GM19397 (cell line): Measurements from ENCODE around the gene ARHGAP12.
"Not testable (repeated sequence)": the region's sequence is repeated elsewhere in the genome, so short reads cannot be mapped to it uniquely, and the experiment has no call there.

Experiments used
- ATAC-seq: cut with Tn5 transposase; IDR thresholded peaks from one replicate; pipeline ENCODE4 v1.9.1; 2021; ENCODE audit warnings: mild to moderate bottlenecking, moderate library complexity; ENCODE audit not compliant: unreplicated experiment

The ARHGAP12 gene, protein sequence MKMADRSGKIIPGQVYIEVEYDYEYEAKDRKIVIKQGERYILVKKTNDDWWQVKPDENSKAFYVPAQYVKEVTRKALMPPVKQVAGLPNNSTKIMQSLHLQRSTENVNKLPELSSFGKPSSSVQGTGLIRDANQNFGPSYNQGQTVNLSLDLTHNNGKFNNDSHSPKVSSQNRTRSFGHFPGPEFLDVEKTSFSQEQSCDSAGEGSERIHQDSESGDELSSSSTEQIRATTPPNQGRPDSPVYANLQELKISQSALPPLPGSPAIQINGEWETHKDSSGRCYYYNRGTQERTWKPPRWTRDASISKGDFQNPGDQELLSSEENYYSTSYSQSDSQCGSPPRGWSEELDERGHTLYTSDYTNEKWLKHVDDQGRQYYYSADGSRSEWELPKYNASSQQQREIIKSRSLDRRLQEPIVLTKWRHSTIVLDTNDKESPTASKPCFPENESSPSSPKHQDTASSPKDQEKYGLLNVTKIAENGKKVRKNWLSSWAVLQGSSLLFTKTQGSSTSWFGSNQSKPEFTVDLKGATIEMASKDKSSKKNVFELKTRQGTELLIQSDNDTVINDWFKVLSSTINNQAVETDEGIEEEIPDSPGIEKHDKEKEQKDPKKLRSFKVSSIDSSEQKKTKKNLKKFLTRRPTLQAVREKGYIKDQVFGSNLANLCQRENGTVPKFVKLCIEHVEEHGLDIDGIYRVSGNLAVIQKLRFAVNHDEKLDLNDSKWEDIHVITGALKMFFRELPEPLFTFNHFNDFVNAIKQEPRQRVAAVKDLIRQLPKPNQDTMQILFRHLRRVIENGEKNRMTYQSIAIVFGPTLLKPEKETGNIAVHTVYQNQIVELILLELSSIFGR

DNA sequence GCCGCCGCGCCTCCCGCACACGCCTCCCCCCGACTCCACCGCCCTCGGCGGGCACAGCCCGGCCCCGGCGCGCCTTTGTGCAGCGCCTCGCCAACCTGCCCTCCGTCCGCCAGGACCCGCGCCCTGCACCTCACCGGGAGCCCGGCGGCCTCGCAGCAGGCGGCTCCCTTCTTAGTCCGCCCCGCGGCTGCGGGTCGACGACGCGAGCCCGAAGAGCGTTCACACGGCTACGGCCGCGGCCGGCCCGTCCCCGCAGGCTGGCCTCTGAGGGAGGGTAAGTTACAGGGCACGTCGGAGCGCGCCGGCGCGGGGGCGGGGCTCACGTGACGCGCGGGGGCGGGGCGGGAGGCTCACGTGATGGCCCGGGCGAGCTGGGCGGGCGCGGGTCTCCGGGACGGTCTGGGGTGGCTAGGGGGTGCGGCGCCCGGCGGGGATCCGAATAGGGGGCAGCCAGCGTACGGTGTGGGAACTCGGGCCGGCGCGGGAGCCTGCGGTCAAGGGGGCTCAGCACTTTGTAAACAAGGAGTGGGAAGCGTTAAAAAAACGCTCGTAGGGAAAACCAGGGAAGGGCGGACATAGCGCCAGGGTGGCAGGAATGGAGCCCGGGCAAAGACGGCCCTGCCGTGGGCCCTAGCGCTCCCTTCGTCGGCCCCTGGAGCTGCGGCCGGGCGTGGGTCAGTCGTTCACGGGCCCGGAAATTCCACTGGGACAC, at the start of gene ARHGAP12:
Gene ARHGAP12, minus strand, starts transcription at position 283 of the 712 bp plus-strand sequence. CDS start 19,976 bp downstream, outside the sequence.
- peak; percentile 84 for ATAC-seq

DNA sequence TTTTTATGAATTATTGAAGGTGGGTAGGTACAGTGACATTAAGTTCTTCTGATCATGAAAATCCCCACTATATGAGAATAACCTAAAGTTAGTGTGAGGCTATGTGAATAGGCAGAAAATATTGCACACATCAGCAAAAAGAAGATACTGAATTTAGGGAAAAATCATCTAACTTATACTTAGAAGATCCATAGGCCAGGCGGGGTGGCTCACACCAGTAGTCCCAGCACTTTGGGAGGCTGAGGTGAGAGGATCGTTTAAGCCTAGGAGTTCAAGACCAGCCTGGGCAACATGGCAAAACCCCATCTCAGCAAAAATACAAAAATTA, 49.5 kb upstream of the ARHGAP12 start:
- ATAC-seq, result no peak

DNA sequence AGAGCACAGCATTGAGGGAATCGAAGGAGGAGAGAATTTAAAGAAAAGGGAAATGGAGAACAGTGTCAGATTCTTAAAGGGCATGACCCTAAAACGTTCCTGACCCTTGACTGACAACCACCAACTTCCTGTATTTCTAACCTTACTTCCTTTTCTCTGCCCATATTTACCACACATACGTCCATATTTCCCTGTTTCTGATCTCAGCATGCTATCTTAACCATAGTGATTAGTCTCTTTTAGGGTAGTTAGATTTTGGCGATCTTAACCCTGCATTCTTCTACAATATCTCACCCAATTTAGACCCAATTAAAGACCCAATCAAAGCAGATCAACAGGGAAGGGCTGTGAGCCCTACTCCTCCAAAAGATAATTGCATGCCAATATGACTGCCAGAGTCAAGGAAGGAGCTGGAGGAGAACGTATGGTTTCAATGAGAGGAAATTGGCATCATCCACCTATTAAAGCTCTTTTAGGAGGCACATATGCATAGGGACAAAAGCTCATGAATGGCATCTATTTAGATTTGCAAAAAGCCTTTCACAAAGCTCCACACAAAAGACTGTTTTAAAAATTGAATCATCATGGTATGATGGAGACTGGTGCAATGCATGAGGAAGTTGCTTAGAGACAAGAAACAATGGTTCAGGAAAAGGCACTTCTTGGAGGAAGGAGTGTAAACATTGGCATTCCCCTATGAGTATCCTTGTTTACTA, 49.0 kb upstream of the ARHGAP12 start:
- ATAC-seq, result no peak

DNA sequence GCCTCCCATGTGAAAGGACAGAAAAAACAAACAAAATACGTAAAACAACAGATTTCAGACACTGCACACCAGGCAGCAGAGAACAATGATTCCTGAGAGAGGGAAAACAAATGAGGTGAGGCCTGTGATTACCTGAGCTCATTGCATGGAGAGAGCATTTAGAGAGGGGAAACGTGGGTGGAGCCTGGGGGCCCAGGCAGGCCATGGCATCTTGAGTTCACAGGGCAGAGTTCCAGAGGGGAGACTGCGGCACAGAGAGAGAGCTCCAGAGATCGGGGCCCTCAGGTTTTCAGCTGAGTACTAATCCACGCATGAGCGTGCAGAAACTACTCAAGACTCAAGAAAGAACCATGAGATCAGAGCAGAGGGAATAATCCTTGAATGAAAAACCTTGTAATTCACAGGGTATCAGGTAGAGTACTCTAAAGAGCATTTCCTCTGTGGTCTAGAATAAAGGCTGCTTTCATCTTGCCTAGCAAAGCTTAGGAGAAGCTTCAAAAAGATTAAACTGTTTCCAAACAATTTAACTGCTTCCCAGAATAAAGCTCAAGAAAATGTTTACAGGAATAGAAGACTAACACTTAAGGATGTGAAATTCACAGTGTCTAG, 46.6 kb upstream of the ARHGAP12 start:
- no peak for ATAC-seq

DNA sequence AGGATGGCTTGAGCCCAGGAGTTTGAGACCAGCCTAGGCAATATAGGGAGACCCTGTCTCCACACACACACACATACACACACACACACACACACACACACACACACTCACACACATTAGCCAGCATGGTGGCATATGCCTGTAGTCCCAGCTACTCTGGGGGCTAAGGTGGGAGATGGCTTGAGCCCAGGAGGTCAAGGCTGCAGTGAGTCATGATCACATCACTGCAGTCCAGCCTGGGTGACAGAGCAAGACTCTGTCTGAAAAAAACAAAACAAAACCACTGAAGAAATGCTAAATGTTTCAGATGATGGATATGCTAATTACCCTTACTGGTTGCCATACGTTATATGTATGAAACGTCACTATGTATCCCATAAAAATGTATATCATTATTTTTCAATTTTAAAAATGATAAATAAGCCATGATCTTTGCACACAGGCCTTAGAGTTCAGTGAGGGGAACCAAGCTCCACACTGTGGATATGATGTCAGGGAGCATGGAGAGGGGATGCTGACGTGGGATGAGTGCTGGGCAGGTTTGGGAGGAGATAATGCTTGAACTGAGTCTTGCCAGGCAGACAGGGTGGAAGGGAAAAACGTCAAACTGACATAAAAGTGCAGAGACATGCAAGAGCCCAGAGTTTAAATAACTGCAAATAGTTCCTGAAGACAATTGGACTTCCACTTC, 45.9 kb upstream of the ARHGAP12 start:
- no peak for ATAC-seq

DNA sequence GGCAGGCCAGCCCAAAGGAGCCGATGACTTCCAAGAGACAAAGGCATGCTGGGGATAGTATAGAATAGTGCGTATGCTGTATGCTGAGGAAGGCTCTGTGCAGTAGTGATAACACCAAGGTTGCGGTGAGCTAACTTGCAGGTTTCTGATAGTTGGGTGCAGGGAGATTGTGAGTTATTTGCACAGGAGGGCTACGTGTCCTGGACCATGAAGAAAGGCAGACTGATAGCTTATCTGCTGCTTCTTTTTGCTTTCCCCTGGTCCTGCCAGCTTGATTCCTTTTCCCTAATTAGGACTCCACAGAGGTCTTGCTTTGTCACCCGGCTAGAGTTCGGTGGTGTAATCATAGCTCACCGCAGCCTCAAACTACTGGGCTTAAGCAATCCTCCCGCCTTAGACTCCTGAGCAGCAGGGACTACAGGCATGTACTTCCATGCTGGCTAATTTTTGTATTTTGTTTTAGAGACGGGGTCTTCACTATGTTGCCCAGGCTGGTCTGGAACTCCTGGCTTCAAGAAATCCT, 43.9 kb upstream of the ARHGAP12 start:
- ATAC-seq, result no peak

DNA sequence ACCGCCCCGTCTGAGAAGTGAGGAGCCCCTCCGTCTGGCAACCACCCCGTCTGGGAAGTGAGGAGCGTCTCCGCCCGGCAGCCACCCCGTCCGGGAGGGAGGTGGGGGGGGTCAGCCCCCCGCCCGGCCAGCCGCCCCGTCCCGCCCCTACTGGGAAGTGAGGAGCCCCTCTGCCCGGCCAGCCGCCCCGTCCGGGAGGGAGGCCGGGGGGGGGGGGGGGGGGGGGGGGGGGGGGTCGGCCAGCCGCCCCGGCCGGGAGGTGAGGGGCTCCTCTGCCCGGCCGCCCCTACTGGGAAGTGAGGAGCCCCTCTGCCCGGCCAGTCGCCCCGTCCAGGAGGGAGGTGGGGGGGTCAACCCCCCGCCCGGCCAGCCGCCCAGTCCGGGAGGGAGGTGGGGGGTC, 41.2 kb upstream of the ARHGAP12 start:
- ATAC-seq, result not testable (repeated sequence)

DNA sequence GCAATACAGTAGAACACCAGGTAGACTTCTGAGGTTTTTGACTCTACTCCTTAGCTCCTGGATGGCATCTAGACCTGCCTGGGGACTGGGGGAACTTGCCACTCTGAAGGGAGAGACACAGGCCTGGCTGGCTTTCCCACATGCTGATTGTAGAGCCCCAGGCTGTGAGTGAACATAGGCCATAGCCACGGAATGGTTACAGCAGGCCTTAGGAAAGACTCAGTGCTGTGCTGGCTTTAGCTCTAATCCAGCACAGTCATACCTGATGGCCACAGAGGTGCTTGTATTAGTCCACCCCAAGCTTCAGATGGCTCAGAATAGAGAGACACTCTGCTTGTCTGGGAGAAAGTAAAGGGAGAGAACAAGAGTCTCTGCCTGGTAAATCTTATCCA, 35.0 kb upstream of the ARHGAP12 start:
- ATAC-seq, result no peak

DNA sequence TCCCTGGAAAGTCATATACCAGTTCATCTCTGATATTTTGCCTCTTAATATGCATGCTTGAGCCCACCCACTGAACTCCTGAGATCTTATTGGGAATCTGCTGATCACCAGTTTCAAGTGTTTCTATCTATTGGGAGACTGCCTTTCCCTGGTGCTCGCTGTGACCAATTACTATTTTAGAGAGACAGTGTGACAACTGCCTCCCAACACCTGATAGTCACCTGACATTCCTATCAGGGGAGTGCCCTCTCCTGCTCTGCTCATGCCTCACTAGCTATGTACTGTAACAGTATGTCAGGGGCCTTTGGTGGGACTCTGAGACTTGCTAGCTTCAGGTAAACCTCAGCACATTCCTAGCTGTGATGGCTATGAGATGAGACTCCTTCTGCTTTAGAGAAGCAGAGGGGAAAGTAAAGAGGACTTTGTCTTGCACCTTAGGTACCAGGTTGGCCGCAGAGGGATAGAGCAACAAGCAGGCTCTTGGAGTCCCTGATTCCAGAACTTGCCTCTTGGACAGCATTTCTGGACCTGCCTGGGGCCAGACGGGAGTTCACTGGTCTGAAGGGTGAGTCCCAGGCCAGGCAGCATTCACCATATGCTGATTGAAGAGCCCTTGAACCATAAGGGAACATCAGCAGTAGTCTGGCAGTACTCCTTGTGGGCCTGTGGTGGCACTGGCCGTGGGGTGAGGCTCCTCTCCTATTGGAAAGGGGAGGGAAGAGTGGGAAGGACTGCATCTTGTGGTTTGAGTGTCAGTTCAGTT, 34.4 kb upstream of the ARHGAP12 start:
- ATAC-seq, result no peak

DNA sequence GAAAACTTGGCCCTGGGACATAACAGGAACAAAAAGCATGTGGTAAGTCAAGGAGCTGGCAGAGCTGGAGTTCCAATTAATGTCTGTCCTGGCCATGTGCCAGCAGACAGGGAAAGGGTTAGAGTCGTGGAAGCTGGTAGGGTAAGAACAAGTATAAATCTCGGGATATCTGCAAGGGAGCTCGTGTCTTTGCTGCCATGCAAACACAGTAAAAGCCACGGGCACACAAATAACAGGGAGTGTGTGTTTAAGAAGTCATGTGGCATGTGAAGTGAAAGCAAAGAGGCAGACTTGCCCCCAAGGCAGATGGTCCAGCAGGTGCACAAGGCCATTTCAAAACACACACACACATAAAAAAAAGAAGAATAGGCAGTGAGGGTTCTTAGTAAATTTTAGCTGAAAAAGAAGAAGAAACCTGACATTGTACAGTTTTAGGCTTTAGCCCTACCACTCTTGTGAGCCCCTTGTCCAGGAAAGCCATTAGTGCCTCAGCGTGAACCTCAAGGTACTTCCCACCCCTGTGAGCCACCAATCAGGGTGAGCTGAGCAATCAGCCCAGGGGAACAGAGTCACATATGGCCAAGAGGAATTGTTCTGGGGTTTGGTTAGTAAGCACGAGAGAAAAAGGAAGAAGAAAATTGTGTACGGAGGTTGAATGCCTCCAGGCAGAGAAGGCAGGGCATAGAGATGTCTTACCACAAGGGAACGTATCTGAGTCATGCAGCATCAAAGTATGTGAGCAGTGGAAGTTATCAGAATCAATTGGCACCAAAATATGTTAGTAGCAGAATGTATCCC, 32.8 kb upstream of the ARHGAP12 start:
- ATAC-seq, result no peak

DNA sequence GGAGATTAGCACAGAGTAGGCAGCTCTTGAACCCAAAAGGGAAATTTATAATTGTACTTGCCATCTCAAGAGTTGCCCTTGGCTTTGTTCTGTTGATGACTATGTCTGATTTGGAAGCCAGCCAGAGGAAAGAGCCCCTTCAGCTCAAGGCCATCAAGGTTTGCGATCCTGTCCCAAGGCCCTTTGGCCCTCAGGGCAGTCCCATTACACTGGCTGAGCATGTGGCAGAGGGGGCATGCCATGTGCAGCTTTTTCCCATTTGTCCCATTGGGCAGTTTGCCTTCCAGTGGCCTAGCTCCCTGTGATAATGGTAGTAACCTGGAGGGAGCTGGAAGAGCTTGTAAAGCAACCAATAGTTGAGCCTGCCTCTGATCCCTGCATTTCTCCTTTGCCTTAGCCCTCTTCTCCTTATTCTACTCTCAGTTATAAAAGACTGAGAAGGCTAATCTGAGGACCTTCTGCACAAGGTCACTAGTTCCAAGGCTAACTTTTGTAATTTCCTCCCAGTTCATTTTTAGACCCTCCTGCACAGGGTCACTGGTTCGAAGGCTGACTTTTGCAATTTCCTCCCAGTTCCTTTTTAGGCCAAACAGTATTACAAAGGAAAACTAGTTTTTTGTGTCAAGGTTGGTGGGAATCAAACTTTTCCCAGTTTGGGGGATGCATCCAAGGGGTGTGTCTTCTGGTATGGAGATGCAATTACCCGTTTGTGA, 31.0 kb upstream of the ARHGAP12 start:
- ATAC-seq, result no peak

DNA sequence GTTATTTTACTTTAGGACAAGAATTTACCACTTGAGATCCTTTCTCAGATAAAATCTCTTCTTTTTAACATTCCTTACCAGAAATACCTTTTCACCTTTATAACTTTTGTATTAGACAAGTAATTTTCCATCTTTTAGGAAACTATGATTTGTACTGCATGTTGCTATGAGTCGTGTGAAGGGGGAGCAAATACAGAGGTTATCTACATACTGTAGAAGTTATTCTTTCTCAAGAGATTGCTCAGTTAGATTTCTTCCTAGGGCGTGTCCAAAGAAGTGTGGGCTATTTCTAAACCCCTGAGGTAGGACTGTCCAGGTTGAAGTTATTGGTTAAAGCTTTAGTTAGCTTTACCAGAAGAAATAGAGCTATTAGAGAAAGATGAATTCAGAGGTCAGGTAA, 30.2 kb upstream of the ARHGAP12 start:
- ATAC-seq, result no peak

DNA sequence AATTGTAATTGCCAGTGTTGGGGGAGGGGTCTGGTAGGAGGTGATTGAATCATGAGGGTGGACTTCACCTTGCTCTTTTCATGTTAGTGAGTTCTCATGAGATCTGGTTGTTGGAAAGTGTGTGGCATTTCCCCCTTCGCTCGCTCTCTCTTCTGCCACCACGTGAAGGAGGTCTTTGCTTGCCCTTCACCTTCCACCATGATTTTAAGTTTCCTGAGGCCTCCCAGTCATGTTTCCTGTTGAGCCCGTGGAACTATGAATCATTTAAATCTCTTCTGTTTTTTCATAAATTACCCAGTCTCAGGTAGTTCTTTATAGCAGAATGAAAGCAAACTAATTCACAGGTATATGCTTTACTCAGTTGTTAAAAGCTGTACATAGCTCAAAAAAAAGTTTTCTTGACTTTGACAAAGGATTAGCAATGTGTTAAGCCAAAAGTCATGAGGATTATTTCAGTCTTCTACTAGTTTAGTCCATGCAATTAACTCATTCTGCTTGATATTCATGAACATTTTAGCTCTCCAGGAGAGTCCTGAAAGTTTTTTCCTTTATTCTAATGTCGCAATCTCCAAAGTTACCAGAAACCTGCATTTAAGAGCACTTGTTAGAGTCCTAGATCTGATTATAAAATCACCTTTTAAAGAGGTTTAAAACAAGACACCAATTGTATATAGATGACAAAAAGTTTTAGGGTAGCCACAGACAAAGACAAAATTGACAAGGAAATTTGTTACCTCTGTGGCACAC, 27.7 kb upstream of the ARHGAP12 start:
- no peak for ATAC-seq

DNA sequence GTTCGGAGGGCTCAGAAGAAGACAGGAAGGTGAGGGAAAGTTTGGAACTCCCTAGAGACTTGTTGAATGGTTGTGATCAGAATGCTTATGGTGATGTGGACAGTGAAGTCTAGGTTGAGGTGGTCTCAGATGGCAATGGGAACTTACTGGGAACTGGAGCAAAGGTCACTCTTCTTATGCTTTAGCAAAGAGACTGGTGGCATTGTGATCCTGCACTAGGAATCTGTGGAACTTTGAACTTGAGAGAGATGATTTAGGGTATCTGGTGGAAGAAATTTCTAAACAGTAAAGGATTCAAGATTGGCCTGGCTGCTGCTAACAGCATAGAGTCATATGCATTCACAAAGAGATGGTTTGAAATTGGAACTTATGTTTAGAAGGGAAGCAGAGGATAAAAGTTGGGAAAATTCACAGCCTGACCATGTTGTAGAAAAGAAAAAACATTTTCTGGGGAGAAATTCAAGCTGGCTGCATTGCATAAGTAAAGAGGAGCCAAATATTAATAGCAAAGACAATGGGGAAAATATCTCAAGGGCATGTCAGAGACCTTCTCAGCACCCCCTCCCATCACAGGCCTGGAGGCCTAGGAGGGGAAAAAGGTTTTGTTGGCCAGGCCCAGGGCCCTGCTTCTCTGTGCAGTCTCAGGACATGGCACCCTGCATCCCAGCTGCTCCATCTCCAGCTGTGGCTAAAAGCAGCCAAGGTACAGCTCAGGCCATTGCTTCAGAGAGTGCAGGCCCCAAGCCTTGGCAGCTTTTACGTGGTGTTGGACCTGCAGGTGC, 26.0 kb upstream of the ARHGAP12 start:
- ATAC-seq, result no peak

DNA sequence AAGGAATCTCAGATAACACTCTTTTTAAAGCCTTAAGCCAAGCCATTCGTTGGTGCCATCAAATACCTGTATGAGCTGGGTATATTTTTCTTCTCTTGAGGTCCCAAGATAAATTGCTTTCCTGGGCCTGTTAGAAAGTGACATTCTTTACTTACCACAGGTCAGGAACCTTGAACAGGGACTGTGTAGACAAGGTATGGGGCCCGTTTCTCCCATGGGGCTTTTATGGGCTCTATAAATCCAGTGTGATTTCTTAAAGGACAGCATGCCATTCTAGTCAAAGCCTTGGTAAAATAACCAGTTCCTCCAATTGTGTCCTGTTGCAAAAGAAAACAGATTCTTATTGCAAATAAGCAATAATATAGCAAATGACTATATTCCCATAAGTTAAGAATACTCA, 24.8 kb upstream of the ARHGAP12 start:
- no peak for ATAC-seq

DNA sequence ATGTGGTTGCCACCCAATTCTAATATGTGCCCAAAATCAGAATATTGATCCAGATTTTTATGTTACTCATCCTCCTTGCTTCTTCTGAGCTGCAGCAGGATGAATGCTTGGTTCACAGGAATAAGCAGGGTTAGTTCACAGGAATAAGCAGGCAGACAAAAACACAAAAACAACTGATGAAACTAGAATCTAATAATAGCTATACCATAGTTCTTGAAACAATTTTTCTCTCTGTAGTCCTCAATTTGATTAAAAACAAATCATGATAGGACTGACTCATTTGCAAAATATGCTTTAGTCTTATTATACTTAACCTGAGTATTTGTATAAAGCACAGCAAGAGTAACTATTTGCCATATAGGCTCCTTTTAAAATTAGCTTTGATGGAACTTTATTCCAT, 24.4 kb upstream of the ARHGAP12 start:
- no peak for ATAC-seq
